Neural crest cell (in vitro differentiated cells): ENCODE data around the gene CLSTN2. TPM values are rescaled to one million over a fixed set of nuclear protein-coding genes. Genes with fewer than 3 reads are reported as not detected.

Experiments used
- DNase-seq: peaks from one replicate; pipeline ENCODE4 v3.0.0; 2021; ENCODE audit warnings: low read depth, mixed read lengths, low spot score
- H3K27ac Mint-ChIP-seq: one replicate; pipeline ENCODE4 v1.8.0; 2021; ENCODE audit warnings: mild to moderate bottlenecking, mixed read lengths; ENCODE audit not compliant: unreplicated experiment
- H3K27me3 Mint-ChIP-seq: 2 replicates; pipeline ENCODE4 v1.8.0; 2021; ENCODE audit warnings: low read depth, mild to moderate bottlenecking, mixed read lengths
- H3K36me3 Mint-ChIP-seq: 2 replicates; pipeline ENCODE4 v1.8.0; 2021; ENCODE audit warnings: low read depth, mild to moderate bottlenecking, mixed read lengths
- H3K4me1 Mint-ChIP-seq: 2 replicates; pipeline ENCODE4 v1.8.0; 2021; ENCODE audit warnings: mixed read lengths
- H3K4me3 Mint-ChIP-seq: one replicate; pipeline ENCODE4 v1.8.0; 2021; ENCODE audit warnings: mild to moderate bottlenecking, mixed read lengths
- H3K9me3 Mint-ChIP-seq: 2 replicates; pipeline ENCODE4 v1.8.0; 2021; ENCODE audit warnings: mixed read lengths
- total RNA-seq: library from RNA; stranded (reverse); gene quantifications from 2 replicates; pipeline ENCODE4 v1.2.1, GENCODE V29; 2021
- TF ChIP-seq, protein P1 (sequence below): fragments of 200-600 bp; sonication (generic); conservative IDR thresholded peaks from 2 replicates; pipeline ENCODE4 v1.5.0; 2021; ENCODE audit warnings: antibody characterized with exemption, mild to moderate bottlenecking

The CLSTN2 gene
- total RNA-seq, 1 donor from 2014 or later = 1.9 TPM

- no peaks in the 10 kb centered on the region for H3K27me3 Mint-ChIP-seq
- no peak overlapping the region for H3K4me3 Mint-ChIP-seq
- no peak for DNase-seq
- H3K36me3 Mint-ChIP-seq = no peaks in the 10 kb centered on the region
- TF ChIP-seq, protein P1, sequence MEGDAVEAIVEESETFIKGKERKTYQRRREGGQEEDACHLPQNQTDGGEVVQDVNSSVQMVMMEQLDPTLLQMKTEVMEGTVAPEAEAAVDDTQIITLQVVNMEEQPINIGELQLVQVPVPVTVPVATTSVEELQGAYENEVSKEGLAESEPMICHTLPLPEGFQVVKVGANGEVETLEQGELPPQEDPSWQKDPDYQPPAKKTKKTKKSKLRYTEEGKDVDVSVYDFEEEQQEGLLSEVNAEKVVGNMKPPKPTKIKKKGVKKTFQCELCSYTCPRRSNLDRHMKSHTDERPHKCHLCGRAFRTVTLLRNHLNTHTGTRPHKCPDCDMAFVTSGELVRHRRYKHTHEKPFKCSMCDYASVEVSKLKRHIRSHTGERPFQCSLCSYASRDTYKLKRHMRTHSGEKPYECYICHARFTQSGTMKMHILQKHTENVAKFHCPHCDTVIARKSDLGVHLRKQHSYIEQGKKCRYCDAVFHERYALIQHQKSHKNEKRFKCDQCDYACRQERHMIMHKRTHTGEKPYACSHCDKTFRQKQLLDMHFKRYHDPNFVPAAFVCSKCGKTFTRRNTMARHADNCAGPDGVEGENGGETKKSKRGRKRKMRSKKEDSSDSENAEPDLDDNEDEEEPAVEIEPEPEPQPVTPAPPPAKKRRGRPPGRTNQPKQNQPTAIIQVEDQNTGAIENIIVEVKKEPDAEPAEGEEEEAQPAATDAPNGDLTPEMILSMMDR = no peak
- H3K4me1 Mint-ChIP-seq = no peaks in the 10 kb centered on the region
- H3K27ac Mint-ChIP-seq = no peak overlapping the region
- H3K9me3 Mint-ChIP-seq = no peaks in the 10 kb centered on the region
Observed at GRCh38 chr3:140011611-140012277, 76.8 kb downstream of the CLSTN2 start.

DNA sequence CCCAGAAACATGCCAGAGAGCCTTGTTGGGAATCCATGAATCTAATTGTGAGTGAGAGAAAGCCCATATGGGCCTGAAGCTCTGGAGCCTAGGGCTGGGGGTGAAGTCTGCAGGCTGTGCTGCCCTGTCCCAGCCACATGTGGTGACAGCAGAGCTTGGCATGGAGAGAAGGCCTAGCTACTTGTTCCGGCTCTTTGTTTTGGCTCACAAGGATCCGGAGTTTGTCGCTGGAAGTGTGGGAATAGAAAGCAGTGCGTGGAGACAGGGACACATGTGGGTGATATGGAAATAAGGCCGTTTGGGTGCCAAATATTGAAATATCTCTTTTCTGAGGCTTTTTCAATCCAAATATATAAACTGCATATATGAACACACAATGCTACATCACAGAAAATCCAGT is 78.2 kb downstream of the CLSTN2 start:
- no peaks in the 10 kb centered on the region for H3K4me1 Mint-ChIP-seq
- TF ChIP-seq, protein P1 = no peak
- no peak overlapping the region for H3K27ac Mint-ChIP-seq
- no peaks in the 10 kb centered on the region for H3K9me3 Mint-ChIP-seq
- H3K27me3 Mint-ChIP-seq = no peaks in the 10 kb centered on the region
- H3K4me3 Mint-ChIP-seq = no peak overlapping the region
- no peak for DNase-seq
- H3K36me3 Mint-ChIP-seq = no peaks in the 10 kb centered on the region

GRCh38 chr3:140014831-140015495 is 80.0 kb downstream of the CLSTN2 start:
- Mint-ChIP-seq H3K36me3 (no peaks in the 10 kb centered on the region), H3K4me1 (no peaks in the 10 kb centered on the region), H3K27me3 (no peaks in the 10 kb centered on the region), H3K4me3 (no peak overlapping the region), H3K9me3 (no peaks in the 10 kb centered on the region), H3K27ac (peak overlapping the region; percentile 4)
- DNase-seq = no peak
- TF ChIP-seq, protein P1 = no peak

DNA sequence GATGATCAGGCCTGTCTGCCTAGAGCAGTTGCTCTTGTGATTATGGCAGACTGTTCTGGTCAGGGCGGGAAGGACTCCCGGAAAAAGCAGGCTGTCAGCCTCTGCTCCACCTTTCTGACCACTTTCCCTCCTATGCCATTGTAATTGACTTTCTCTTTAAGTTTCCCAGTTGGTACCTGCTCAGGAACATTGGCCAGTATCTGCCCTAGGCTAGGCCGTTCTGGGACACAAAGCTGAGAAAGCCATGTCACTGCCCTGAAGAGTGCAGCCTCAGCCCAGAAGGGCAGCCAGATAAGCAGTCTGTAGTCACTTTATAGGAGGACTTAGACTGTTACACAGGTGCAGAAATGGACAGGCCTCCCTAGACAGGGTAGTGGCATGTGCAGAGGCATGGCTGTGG is 80.8 kb downstream of the CLSTN2 start:
- Mint-ChIP-seq H3K27ac (no peak overlapping the region), H3K9me3 (no peaks in the 10 kb centered on the region), H3K36me3 (no peaks in the 10 kb centered on the region), H3K4me3 (no peak overlapping the region), H3K27me3 (no peaks in the 10 kb centered on the region), H3K4me1 (no peaks in the 10 kb centered on the region)
- DNase-seq = no peak
- TF ChIP-seq, protein P1 = no peak

- Mint-ChIP-seq H3K4me1 (no peaks in the 10 kb centered on the region), H3K4me3 (no peak overlapping the region), H3K27ac (peak overlapping the region; percentile 97), H3K36me3 (no peaks in the 10 kb centered on the region), H3K27me3 (no peaks in the 10 kb centered on the region), H3K9me3 (no peaks in the 10 kb centered on the region)
- TF ChIP-seq, protein P1 = no peak
- no peak for DNase-seq
Observed at GRCh38 chr3:140018556-140018955, 83.6 kb downstream of the CLSTN2 start.
